T follicular helper cell (primary cell): Measurements from ENCODE around the gene C5AR1.
"Not testable (repeated sequence)": the region's sequence is repeated elsewhere in the genome, so short reads cannot be mapped to it uniquely, and the experiment has no call there.

Experiments used
- DNase-seq: peaks from one replicate; pipeline ENCODE4 v3.0.0-alpha.2; 2020; ENCODE audit warnings: low read depth

C5AR1 gene

DNA sequence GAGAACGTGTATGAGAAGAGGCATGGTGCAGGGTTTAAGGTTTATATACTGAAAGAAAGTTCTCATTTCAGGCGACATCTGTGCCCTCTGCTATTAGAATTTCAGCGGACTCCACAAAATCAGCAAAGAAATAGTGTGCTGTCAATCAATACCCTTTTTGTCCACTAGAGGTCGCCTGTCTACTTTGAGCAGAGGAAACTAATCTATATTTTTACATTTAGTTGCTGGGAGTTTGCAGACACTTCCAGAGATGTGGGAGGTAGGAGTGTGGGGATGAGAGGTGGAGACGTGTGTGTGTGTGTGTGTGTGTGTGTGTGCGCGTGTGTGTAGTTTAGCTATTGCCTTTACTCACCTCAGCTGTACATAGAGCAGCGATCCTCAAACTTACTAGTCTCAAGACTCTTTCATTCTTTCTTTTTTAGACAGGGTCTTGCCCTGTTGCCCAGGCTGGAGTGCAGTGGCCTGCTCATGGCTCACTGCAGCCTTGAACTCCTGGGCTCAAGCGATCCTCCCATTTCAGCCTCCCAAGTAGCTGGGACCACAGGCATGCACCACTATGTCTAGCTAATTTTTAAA lies 25.2 kb upstream of the C5AR1 start:
- peak; percentile 18 for DNase-seq

GRCh38 chr19:47296036-47296435 lies 13.6 kb upstream of the C5AR1 start:
- DNase-seq: peak; percentile 68

- DNase-seq: not testable (repeated sequence)
Measured at GRCh38 chr19:47300867-47301266, 8.8 kb upstream of the C5AR1 start.

- no peak for DNase-seq
Measured at GRCh38 chr19:47302249-47302648, 7.4 kb upstream of the C5AR1 start.

DNA sequence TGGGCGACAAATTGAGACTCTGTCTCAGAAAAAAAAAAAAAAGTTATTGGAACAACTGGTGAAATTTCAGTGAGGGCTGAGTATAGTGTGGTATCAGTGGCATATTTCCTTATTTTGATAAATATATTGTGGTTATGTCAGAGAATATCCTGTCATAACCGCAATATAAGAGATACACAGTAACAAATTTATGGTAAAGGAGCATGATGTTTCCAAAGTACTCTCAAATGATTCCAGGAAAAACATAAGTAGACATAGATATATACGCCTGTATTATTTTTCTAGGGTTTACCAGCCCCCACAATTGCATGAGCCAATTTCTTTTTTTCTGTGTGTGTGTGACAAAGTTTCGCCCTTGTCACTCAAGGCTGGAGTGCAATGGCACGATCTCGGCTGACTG lies 5.7 kb upstream of the C5AR1 start:
- no peak for DNase-seq

- DNase-seq: peak; percentile 49
Measured at GRCh38 chr19:47305309-47305751, 4.3 kb upstream of the C5AR1 start.

DNA sequence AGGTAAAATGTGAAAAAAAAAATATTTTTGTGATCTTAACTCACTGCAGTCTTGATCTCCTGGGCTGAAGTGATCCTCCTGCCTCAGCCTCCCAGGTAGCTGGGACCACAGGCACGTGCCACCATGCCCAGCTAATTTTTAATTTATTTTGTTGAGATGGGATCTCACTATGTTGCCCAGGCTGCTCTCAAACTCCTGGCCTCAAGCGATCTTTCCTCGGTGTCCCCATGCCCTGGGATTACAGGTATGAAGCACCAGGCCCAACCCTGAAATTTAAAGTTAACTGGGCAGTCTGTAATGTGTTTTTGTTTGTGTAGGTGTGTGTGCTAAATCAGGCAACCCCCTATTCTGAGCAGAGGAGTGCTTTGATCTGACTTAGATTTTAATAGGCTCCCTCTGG lies 3.4 kb upstream of the C5AR1 start:
- no peak for DNase-seq

DNA sequence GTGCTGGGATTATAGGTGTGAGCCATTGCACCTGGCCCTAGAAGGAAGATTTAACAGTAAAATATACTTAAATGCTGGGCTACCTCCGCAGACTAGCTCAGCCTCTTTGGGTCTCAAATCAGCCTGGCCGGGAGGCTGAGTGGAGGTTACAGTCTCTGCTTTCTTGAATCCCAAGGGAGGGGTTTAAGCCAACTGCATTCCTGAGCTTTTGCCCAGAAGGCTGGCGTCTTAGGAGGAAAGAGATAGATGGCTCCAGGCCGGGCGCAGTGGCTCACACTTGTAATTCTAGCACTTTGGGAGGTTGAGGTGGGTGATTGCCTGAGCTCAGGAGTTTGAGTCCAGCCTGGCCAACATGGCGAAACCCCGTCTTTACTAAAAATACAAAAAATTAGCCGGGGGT lies 623 bp upstream of the C5AR1 start:
- DNase-seq: no peak

- DNase-seq: no peak
Measured at GRCh38 chr19:47310323-47310722, 662 bp downstream of the C5AR1 start.

DNA sequence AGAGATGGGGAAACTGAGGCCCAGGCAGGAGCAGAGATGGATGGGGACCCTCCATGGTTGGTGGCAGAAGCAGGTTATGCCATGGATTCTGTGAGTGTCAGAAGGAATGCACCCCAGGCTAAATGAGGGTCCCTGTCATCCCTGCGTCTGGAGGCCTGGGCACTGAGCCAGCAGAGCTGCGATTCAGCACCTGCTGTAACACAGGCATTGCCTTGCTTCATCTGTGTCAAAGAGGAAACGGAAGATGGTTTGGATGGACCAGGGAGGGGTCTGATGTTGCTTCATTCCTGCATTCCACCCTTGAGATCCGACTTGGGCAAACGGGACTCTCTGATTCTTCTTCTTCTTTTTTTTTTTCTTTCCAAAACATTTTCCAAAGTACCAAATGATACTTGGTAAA lies 1.2 kb downstream of the C5AR1 start:
- no peak for DNase-seq

GRCh38 chr19:47312366-47313006 lies 2.8 kb downstream of the C5AR1 start:
- DNase-seq: no peak

DNA sequence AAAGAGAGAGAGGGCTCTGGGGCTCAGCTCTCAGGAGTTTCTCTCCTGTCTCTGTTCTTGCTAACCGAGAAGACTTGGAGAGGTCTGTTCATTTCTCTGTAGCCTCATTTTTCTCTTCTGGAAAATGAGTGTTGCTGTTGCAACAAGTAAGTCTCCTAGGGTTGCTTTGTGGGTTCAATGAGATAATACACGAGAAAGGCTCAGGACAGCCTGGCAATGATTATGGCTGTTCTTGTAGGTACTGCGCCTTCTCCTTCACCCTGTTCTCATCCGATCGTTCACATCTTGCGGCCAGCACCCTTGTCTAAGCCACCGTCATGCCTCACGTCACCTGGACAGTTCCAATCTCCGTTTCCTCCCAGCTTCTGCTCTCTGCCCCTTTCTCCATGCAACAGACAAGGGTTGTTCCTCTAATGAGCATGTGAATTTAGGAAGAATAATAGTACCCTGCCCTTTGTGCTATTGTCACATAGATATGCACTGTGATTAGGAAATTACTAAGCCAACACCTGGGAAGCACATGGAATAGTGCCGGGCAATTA lies 4.2 kb downstream of the C5AR1 start:
- no peak for DNase-seq

DNA sequence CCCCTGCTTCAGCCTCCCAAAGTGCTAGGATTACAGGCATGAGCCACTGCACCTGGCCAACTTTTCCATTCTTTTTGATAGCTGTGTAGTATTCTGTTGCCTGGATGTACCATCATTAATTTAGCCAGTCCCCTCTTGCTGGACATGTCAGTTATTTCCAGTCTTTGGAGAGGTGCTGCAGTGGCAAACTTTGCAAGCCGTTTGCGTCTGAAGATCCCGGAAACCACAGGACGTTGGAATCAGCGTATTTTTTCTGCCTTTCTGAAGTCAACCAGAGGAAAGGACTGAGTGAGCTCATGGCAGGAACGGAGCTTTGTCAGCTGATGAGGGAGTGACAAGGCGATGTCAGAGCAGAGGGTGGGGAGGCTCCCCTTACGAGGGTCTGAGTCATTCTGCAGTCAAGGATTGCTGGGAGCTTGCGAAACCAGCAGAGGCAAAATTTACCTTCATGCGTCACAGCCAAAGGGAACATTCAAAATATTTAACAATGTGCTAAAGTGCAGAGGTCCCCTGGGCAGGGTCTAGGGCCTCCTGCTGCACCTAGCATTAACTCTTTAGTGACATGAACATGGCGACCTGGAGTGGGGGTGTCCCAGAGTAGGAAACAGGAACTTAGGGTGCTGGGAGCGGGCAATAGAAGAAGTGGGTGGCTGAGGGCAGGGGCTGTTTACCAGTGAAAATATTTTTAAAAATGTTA lies 5.6 kb downstream of the C5AR1 start:
- no peak for DNase-seq

DNA sequence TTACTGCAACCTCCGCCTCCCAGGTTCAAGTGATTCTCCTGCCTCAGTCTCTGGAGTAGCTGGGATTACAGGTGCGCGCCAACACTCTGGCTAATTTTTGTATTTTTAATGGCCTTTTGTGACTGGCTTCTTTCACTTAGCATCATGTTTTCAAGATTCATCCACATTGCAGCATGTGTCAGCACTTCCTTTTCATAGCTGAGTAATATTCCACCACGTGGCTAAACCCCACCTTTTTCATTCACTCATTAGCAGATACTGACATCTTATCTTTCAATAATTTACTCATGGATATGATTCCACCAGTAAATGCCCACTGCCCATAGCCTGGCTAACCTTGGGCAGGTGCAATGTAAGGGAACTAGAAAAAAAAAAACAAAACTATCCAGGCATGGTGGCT lies 6.9 kb downstream of the C5AR1 start:
- DNase-seq: no peak

- DNase-seq: no peak
Measured at GRCh38 chr19:47319923-47320871, 10.5 kb downstream of the C5AR1 start.

GRCh38 chr19:47321630-47322029 lies 12.0 kb downstream of the C5AR1 start:
- DNase-seq: no peak

DNA sequence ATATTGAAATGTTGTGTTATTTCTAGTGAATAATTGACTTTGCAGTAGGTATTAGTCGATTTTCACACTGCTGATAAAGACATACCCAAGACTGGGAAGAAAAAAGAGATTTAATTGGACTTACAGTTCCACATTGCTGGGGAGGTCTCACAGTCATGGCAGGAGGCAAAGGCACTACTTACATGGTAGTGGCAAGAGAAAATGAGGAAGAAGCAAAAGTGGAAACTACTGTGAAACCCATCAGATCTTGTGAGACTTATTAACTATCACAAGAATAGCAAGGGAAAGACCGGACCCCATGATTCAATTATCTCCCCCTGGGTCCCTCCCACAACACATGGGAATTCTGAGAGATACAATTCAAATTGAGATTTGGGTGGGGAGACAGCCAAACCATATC lies 12.4 kb downstream of the C5AR1 start:
- no peak for DNase-seq

GRCh38 chr19:47323409-47323808 lies 13.7 kb downstream of the C5AR1 start:
- DNase-seq: no peak

DNA sequence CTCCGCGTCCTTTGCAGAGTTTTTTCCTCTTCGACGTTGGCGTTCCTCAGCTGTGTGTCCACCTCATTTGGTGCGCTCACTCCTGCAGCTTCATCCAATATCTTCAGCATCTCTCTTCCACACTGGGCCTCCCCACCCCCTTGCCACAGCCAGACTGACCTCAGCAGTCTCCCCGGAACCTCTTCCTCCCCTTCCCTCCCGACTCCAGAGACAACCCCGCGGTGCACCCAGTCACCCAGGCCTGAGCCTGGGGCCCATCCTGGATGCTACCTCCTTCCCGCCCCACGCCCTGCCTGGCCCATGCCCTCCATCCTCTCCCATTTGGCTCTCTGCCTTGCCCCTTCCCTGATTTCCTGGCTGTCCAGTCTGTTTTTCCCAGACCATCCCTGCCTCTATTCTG lies 14.2 kb downstream of the C5AR1 start:
- DNase-seq: no peak

DNA sequence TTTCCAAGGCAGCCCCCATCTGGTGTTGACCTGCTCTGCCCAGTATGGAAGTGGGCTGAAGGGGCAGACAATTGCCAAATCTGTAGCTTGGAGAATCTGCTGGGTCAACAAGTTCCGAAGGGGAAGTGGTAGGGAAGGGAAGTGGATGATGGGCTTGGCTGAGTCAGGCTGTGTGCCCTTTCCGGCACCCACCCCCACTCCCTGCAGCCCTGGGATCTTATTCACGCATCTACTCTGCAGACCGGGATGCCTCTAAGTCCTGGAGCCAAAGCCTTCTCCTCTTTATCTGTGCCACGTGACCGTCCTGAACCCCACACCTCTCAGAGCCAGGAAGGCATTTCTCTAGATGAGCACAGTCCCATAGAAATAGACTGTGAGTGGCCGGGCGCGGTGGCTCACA lies 14.8 kb downstream of the C5AR1 start:
- DNase-seq: no peak

DNA sequence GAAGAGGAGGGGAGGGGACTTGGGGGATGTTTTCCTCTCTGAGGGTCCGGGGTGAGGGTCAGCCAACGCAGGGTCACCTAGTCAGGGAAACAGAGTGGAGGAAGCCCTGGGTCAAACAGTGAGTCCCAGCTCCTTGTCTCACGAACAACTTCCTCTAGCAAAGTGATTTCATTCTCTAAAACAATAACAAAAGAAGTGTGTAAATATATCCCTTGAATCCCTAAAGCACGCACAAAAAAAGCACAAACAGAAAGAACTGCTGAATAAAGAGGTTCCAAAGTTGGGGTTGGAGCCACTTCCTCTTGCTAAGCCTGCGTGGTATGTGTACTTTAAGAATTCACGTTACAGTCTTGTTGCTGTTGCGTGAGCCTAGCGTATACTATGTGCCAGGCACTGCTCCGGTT lies 20.8 kb downstream of the C5AR1 start:
- DNase-seq: no peak

DNA sequence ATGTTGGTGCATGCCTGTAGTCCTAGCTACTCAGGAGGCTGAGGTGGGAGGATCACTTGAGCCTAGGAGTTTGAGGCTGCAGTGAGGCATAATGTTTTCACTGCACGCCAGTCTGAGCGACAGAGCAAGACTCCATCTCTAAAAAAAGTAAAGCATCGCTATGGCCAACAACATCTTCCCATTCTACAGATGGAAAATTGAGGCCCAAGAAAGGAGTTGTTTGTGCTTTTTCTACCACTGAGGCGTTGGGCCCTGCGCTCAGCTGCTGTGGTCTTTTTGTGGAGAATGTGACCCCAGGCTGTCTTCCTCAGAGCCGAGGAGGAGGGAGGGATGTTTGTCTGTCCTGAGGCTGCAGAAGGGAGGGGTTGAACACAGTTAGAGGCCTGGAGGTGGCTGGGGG lies 21.8 kb downstream of the C5AR1 start:
- no peak for DNase-seq
